SK-N-SH treated with all-trans-retinoic acid at 6 μM for 48 hours (cell line): Measurements from ENCODE around the gene PRLH.

Experiments used
- CREB5 ChIP-seq: fragments of 250-450 bp; sonication (Bioruptor Pico); IDR thresholded peaks from 2 replicates; pipeline ENCODE4 v1.5.1; 2020; ENCODE audit warnings: low read depth, mild to moderate bottlenecking, moderate library complexity
- CSDC2 ChIP-seq: fragments of 250-450 bp; sonication (Bioruptor Pico); IDR thresholded peaks from 2 replicates; pipeline ENCODE4 v1.5.0; 2020; ENCODE audit warnings: mild to moderate bottlenecking, moderate library complexity
- ESRRG ChIP-seq: fragments of 250-450 bp; sonication (Bioruptor Pico); IDR thresholded peaks from 2 replicates; pipeline ENCODE4 v1.6.1; 2021; ENCODE audit warnings: mild to moderate bottlenecking
- GLIS3 ChIP-seq: fragments of 250-450 bp; sonication (Bioruptor Pico); IDR thresholded peaks from 2 replicates; pipeline ENCODE4 v1.5.0; 2020; ENCODE audit warnings: mild to moderate bottlenecking, moderate library complexity
- ISL1 ChIP-seq: fragments of 250-450 bp; sonication (Bioruptor Pico); IDR thresholded peaks from 2 replicates; pipeline ENCODE4 v2.1.2; 2022; ENCODE audit warnings: mild to moderate bottlenecking, moderate library complexity
- RARB ChIP-seq: fragments of 250-450 bp; sonication (Bioruptor Pico); IDR thresholded peaks from 2 replicates; pipeline ENCODE4 v1.8.0; 2021; ENCODE audit warnings: mild to moderate bottlenecking, moderate library complexity
- TOX ChIP-seq: fragments of 250-450 bp; sonication (Bioruptor Pico); IDR thresholded peaks from 2 replicates; pipeline ENCODE4 v1.8.0; 2021; ENCODE audit warnings: mild to moderate bottlenecking, moderate library complexity, borderline replicate concordance
- ZC3H10 ChIP-seq: fragments of 250-450 bp; sonication (Bioruptor Pico); IDR thresholded peaks from 2 replicates; pipeline ENCODE4 v1.5.1; 2021; ENCODE audit warnings: mild to moderate bottlenecking, moderate library complexity
- ZFP3 ChIP-seq: fragments of 250-450 bp; sonication (Bioruptor Pico); IDR thresholded peaks from 2 replicates; pipeline ENCODE4 v1.5.0; 2020; ENCODE audit warnings: mild to moderate bottlenecking, moderate library complexity
- ZNF565 ChIP-seq: fragments of 450-650 bp; formaldehyde crosslinking; conservative IDR thresholded peaks from 2 replicates; pipeline ENCODE4 v1.5.0; 2020; ENCODE audit warnings: low read depth, mild to moderate bottlenecking, moderate library complexity
- ZNF70 ChIP-seq: fragments of 450-650 bp; formaldehyde crosslinking; IDR thresholded peaks from 2 replicates; pipeline ENCODE4 v1.5.0; 2020; ENCODE audit warnings: mild to moderate bottlenecking, moderate library complexity
- TF ChIP-seq, protein P1 (sequence below): fragments of 250-450 bp; sonication (Bioruptor Pico); IDR thresholded peaks from 2 replicates; pipeline ENCODE4 v1.8.0; 2020; ENCODE audit warnings: mild to moderate bottlenecking, moderate library complexity, borderline replicate concordance

DNA sequence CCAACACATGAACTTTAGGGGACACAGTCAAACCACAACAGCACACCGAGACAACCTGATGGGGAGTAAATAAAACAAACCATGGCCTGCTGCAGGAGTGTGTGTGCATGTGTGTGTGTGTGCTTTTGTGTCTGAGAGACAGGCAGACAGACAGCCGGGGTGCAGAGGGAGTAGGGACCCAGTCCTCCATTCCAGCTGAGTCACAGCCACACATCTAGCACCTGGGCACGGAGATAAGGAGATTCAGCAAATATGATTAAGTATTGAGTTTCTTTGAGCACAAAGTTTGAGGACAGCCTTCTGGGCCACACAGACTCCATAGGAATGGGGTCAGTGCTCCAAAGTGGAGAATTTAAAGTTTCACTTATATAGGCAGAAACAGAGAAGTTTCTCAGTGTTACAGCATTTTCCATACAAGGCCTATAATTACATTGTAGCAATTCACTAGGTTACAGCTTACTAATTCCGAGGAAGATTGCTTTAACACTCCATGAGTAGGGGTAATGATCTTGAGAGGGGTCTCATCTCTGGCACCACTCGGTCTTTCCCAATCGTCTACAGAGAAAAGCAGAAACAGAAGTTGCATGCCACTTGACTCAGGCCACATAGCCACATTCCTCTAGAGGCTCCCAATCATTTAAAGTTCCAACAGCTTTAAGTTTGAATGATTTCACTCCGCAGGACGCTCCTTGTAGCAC, 30.8 kb upstream of the PRLH start:
- no peak for TF ChIP-seq ZNF70 (CRISPR knock-in tag)
- no peak for TF ChIP-seq ESRRG (CRISPR knock-in tag)
- no peak for TF ChIP-seq ISL1 (CRISPR knock-in tag)
- no peak for TF ChIP-seq RARB (CRISPR knock-in tag)
- TF ChIP-seq CSDC2 (CRISPR knock-in tag) = no peak
- no peak for TF ChIP-seq ZC3H10
- no peak for TF ChIP-seq CREB5
- TF ChIP-seq, protein P1, sequence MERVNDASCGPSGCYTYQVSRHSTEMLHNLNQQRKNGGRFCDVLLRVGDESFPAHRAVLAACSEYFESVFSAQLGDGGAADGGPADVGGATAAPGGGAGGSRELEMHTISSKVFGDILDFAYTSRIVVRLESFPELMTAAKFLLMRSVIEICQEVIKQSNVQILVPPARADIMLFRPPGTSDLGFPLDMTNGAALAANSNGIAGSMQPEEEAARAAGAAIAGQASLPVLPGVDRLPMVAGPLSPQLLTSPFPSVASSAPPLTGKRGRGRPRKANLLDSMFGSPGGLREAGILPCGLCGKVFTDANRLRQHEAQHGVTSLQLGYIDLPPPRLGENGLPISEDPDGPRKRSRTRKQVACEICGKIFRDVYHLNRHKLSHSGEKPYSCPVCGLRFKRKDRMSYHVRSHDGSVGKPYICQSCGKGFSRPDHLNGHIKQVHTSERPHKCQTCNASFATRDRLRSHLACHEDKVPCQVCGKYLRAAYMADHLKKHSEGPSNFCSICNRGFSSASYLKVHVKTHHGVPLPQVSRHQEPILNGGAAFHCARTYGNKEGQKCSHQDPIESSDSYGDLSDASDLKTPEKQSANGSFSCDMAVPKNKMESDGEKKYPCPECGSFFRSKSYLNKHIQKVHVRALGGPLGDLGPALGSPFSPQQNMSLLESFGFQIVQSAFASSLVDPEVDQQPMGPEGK (CRISPR knock-in tag) = no peak
- no peak for TF ChIP-seq ZFP3 (CRISPR knock-in tag)
- no peak for TF ChIP-seq GLIS3 (CRISPR knock-in tag)
- no peak for TF ChIP-seq ZNF565 (CRISPR knock-in tag)
- TF ChIP-seq TOX = no peak
